ENCODE measurements around the gene SCN2B. TPM values are rescaled to one million over a fixed set of nuclear protein-coding genes. Genes with fewer than 3 reads are reported as not detected.

The SCN2B gene
- total and polyA plus RNA-seq, 2 of the 13 experiments (the other 11 are each of a cell fraction or from before 2014, with no cell fraction given): 0.01 to 0.02 TPM

DNA sequence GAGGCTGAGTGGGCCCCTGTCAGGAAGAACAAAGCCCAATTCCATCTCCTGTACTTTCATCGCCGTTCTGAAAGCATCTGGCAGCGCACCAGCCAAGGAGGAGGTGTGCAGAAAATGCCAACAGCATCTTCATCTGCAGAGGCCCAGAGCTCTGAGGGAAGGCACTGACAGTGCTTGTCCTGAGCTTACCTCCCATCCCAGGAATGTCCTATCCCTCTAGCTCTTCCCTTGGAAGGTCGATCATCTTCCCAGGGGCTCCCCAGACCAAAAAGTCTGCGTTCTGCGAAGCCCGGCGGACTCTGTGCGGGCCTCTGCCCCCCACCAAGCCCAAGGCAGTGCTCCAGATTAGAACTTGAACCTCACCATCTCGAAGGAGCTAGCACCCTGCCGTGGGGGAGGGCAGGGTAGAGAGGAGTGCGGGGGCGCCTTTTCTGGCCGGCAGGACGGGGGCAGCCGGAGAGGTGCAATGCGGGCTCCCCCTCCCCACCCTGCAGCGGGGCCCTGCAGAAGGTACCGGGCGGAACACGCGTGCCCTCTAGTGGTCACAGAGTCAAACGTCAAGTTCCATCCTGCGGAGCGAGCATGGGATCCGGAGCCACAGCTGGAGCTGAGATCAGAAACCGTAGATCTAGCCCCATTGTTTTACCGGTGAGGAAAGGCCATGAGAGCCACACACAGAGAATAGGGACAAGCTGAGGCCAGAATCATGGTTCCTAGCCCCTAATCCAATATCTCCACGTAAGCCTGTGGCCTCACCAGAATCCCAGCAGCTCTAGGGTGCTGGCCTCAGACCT is 5.0 kb downstream of the SCN2B start (continued):
- TF ChIP-seq, protein P1, sequence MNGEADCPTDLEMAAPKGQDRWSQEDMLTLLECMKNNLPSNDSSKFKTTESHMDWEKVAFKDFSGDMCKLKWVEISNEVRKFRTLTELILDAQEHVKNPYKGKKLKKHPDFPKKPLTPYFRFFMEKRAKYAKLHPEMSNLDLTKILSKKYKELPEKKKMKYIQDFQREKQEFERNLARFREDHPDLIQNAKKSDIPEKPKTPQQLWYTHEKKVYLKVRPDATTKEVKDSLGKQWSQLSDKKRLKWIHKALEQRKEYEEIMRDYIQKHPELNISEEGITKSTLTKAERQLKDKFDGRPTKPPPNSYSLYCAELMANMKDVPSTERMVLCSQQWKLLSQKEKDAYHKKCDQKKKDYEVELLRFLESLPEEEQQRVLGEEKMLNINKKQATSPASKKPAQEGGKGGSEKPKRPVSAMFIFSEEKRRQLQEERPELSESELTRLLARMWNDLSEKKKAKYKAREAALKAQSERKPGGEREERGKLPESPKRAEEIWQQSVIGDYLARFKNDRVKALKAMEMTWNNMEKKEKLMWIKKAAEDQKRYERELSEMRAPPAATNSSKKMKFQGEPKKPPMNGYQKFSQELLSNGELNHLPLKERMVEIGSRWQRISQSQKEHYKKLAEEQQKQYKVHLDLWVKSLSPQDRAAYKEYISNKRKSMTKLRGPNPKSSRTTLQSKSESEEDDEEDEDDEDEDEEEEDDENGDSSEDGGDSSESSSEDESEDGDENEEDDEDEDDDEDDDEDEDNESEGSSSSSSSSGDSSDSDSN (CRISPR knock-in tag; IDR thresholded peaks at IDR 0.05): no peak
- TF ChIP-seq KLF9 (CRISPR knock-in tag; IDR thresholded peaks at IDR 0.05; ENCODE audit: low read depth) (no peak), ZNF563 (CRISPR knock-in tag; IDR thresholded peaks at IDR 0.05) (no peak), ATAD3A (CRISPR knock-in tag; IDR thresholded peaks at IDR 0.05) (peak; percentile 55; the same call in 1 of the 2 replicates), MTA3 (CRISPR knock-in tag; IDR thresholded peaks at IDR 0.05) (no peak), PPARG (CRISPR knock-in tag; conservative IDR thresholded peaks at IDR 0.05) (peak; percentile 34; the same call in 1 of the 2 replicates), ZBTB7A (CRISPR knock-in tag; IDR thresholded peaks at IDR 0.05) (no peak), STAT5B (CRISPR knock-in tag; IDR thresholded peaks at IDR 0.05) (no peak), ZFP41 (CRISPR knock-in tag; IDR thresholded peaks at IDR 0.05; ENCODE audit: borderline replicate concordance) (no peak), KDM5B (CRISPR knock-in tag; IDR thresholded peaks at IDR 0.05; ENCODE audit: borderline replicate concordance) (no peak), ZNF550 (CRISPR knock-in tag; IDR thresholded peaks at IDR 0.05; ENCODE audit: borderline replicate concordance) (0 out of 2 replicates have a peak, but pooled peaks have one; percentile 22), KLF6 (CRISPR knock-in tag; IDR thresholded peaks at IDR 0.05) (no peak), STAG1 (CRISPR knock-in tag; IDR thresholded peaks at IDR 0.05) (peak; percentile 85), HNRNPK (IDR thresholded peaks at IDR 0.05; ENCODE audit: low read depth, low read length, poor library complexity, severe bottlenecking) (no peak), ZNF460 (CRISPR knock-in tag; IDR thresholded peaks at IDR 0.05; ENCODE audit: borderline replicate concordance) (no peak), ZNF441 (CRISPR knock-in tag; IDR thresholded peaks at IDR 0.05; ENCODE audit: borderline replicate concordance) (no peak), ZNF501 (CRISPR knock-in tag; IDR thresholded peaks at IDR 0.05) (peak; percentile 31; the same call in 1 of the 2 replicates), FOXA3 (CRISPR knock-in tag; IDR thresholded peaks at IDR 0.05) (0 out of 2 replicates have a peak, but pooled peaks have one; percentile 19), WIZ (CRISPR knock-in tag; IDR thresholded peaks at IDR 0.05) (no peak)
- TF ChIP-seq, protein P2, sequence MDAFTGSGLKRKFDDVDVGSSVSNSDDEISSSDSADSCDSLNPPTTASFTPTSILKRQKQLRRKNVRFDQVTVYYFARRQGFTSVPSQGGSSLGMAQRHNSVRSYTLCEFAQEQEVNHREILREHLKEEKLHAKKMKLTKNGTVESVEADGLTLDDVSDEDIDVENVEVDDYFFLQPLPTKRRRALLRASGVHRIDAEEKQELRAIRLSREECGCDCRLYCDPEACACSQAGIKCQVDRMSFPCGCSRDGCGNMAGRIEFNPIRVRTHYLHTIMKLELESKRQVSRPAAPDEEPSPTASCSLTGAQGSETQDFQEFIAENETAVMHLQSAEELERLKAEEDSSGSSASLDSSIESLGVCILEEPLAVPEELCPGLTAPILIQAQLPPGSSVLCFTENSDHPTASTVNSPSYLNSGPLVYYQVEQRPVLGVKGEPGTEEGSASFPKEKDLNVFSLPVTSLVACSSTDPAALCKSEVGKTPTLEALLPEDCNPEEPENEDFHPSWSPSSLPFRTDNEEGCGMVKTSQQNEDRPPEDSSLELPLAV (CRISPR knock-in tag; conservative IDR thresholded peaks at IDR 0.05; ENCODE audit: low read depth): no peak
- TF ChIP-seq, protein P3, sequence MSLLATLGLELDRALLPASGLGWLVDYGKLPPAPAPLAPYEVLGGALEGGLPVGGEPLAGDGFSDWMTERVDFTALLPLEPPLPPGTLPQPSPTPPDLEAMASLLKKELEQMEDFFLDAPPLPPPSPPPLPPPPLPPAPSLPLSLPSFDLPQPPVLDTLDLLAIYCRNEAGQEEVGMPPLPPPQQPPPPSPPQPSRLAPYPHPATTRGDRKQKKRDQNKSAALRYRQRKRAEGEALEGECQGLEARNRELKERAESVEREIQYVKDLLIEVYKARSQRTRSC (CRISPR knock-in tag; IDR thresholded peaks at IDR 0.05; ENCODE audit: low read depth): no peak
- TF ChIP-seq, protein P4, sequence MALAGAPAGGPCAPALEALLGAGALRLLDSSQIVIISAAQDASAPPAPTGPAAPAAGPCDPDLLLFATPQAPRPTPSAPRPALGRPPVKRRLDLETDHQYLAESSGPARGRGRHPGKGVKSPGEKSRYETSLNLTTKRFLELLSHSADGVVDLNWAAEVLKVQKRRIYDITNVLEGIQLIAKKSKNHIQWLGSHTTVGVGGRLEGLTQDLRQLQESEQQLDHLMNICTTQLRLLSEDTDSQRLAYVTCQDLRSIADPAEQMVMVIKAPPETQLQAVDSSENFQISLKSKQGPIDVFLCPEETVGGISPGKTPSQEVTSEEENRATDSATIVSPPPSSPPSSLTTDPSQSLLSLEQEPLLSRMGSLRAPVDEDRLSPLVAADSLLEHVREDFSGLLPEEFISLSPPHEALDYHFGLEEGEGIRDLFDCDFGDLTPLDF (CRISPR knock-in tag; IDR thresholded peaks at IDR 0.05): no peak
